ENCODE data around the gene CCDC157.

GRCh38 chr22:30425616-30426387, 69.0 kb downstream of the CCDC157 start, which contains the start of gene MTFP1:
- no peak for TF ChIP-seq POLR2A (IDR thresholded peaks at IDR 0.05)
- peak in 1 of 5 experiments; percentile 24 for TF ChIP-seq CTCF (IDR thresholded peaks at IDR 0.05)
